ENCODE measurements around the gene DNAAF8.

GRCh38 chr16:4788489-4788889, 54.2 kb downstream of the DNAAF8 start:
- TF ChIP-seq MYC (IDR thresholded peaks at IDR 0.05; ENCODE audit: borderline replicate concordance, low read length) (no peak), NFE2L2 (conservative IDR thresholded peaks at IDR 0.05; ENCODE audit: low read length) (no peak), SMC3 (IDR thresholded peaks at IDR 0.05) (no peak), CTCF (IDR thresholded peaks at IDR 0.05) (no peak), POLR2A (IDR thresholded peaks at IDR 0.05; ENCODE audit: low read length) (no peak), HOXA7 (CRISPR knock-in tag; IDR thresholded peaks at IDR 0.05) (no peak), PBX3 (IDR thresholded peaks at IDR 0.05) (no peak)

Data from A549 (cell line).